Measurements from ENCODE around the gene APC2.
"Not testable (repeated sequence)": the region's sequence is repeated elsewhere in the genome, so short reads cannot be mapped to it uniquely, and the experiment has no call there.

Gene APC2

DNA sequence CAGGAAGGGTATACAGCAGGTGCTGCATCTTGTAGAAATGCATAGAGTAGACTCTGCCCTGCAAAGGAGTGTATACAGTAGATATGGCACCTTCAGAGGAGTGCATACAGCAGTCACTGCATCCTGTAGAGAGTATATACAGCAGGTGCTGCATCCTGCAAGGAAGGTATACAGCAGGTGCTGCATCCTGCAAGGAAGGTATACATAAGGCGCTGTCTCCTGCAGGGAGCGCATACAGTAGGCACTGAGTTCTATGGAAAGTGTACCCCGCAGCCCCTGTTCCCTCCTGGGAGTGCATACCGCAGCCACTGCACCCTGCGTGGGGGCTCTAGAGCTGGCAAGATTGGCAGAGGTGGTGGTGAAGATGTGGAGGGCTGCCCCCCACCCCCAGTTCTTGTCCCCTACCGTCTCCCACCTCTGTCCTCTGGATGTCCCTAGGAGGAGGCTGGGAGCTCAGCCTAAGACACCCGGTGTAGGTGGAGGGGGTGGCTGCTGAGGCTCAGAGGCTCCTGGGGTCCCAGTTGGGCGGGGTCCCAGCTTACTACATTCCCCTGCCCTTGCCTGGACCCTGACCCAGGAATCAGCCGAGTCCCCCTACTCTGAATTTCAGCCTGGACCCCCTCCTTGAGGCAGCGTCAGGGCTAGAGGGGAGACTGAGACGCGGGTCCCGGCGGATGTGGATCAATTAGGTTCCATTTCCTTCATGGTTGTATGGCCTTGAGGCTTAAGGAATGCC, 65.2 kb downstream of the APC2 start:
- DNase-seq, result no peak

- DNase-seq, result no peak
Measured at GRCh38 chr19:1516395-1516753, 66.5 kb downstream of the APC2 start.

- DNase-seq, result no peak
Measured at GRCh38 chr19:1518471-1518870, 68.5 kb downstream of the APC2 start.

DNA sequence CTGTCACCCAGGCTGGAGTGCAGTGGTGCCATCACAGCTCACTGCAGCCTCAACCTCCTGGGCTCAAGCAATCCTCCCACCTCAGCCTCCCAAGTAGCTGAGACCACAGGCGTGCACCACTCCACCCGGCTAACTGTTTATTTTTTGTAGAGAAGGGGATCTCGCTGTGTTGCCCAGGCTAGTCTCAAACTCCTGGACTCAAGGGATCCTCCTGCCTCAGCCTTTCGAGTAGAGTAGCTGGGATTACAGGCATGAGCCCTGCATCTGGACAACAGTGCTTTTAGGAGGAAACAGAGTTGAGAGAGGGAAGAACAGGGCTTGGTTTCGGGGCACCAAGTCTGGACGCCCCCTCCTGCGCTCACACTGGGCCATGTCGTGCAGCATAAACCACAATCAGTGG, 69.9 kb downstream of the APC2 start:
- not testable (repeated sequence) for DNase-seq

DNA sequence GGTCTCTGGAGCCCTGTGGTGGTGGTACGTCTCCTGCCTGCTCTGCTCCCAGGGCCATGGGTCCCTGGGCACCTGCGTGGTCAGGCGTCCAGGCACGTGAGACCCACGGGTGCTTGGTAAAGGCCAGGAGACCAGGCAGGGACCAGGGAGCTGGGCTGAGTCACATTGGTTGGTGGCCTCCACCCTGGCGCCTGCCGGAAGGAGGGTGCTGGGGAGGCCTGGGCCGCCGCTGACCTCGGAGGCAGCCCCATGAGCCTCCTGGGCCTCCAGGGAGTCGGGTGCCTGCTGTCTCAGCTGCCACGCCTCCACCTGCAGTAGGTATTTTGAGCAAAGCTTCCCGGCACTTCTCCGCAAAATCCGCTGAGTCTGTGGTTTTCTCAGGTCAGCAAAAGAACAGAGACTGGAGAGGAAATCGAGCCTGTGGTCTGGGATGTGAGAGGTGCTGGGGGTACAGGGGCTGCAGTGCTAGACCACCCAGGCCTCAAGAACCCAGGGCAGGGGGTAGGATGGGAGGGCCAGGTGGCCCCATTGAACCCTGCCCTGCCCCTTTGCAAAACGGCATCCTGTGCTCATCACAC, 70.4 kb downstream of the APC2 start:
- DNase-seq, result no peak

DNA sequence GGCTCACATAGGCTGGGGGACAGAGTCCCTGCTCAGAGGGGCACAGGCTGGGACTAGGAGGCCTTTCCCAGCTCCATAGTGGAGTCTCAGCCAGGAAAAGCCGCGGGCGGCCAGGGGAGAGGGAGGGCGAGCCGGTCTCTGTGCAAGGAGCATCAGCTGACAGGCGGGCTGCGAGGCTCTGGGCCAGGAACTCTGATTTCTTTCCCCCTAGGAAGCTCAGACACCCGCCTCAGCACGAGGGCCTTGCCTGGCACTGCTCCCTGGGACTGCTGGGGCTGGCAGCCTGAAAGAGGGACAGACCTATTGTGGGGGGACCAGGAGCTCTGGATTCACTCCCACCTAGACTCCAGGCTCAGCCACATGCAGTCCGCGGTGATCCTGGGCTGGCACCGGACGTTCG, 71.7 kb downstream of the APC2 start:
- DNase-seq, result no peak

DNA sequence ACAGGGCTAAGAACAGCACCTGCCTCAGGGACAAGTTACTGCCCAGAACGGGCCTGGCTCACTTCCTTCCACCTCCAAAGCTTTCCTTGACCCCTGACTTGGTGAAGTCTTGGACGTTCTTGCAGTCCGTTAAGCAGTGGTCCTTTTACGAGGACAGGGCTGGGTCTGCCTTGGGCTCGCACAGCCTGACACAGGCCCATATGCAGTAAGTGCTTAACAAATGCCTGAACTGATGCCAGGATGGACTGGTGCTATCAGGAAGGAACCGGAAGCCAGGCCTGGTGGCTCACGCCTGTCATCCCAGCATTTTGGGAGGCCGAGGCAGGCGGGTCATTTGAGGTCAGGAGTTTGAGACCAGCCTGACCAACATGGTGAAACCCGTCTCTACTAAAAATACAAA, 72.1 kb downstream of the APC2 start:
- DNase-seq, result no peak

DNA sequence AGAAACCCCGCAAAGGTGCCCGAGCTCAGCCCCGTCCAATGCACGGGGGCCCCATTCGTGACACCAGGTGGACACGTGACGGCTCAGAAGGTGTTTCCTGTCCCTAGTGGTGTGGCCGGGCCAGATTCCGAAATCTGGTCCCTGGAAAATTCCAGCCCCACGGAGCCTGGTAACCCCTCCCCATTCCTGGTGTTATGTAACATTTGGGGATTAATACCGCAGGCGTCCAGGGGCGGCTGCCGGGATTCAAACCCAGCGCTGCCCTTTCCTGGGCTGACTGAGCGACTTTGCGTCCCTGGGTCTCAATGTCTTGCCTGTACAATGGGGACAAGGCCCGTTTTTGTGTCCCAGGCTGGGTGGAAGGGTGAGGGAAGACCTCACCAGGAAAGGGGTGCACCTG, 72.9 kb downstream of the APC2 start:
- no peak for DNase-seq

Measured in DMS 273 treated with DMSO at 0.1 percent for 48 hours (cell line).